ENCODE data around the gene RIMS1. TPM values are rescaled to one million over a fixed set of nuclear protein-coding genes. Genes with fewer than 3 reads are reported as not detected.

Gene RIMS1
- total RNA-seq, 4 donors from 2014 or later, result 0.54 to 5.0 TPM; not detected in 2

GRCh38 chr6:72080260-72080941 is 194.1 kb downstream of the RIMS1 start:
- Histone ChIP-seq H3K9me3 (no peaks in the 10 kb centered on the region), H3K36me3 (no peaks in the 10 kb centered on the region), H3K4me1 (no peaks in the 10 kb centered on the region), H3K27ac (no peak overlapping the region), H3K27me3 (no peaks in the 10 kb centered on the region), H3K4me3 (no peak overlapping the region)
- TF ChIP-seq POLR2A (IDR thresholded peaks at IDR 0.05) (no peak), CTCF (IDR thresholded peaks at IDR 0.05) (no peak)
- DNase-seq, result no peak

- TF ChIP-seq CTCF (IDR thresholded peaks at IDR 0.05) (no peak), POLR2A (IDR thresholded peaks at IDR 0.05) (no peak)
- no peak overlapping the region for H3K4me3 ChIP-seq
- no peak for DNase-seq
- no peaks in the 10 kb centered on the region for H3K36me3 ChIP-seq
- H3K27me3 ChIP-seq, result no peaks in the 10 kb centered on the region
- H3K9me3 ChIP-seq, result no peaks in the 10 kb centered on the region
- H3K4me1 ChIP-seq, result no peaks in the 10 kb centered on the region
- H3K27ac ChIP-seq, result no peak overlapping the region
These were observed 195.5 kb downstream of the RIMS1 start for GRCh38 chr6:72081871-72082270.

DNA sequence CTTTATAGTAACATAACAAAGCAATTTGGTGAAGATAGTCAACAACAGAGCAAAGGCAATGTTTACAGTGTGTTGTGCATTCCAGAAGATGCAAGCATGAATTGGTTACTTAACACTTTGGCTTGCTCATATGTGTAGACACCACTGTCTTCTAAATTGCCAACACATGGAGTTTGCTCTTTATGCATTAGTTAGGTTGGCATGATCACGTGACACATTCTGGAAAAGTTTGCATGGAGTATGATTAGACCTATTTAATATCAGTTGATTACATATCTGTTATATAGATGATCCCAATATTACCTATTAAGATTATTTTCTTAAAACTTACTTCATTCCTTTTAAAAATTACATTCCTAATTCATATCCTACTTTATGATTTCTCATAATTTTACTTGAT is 197.6 kb downstream of the RIMS1 start:
- H3K36me3 ChIP-seq, result no peaks in the 10 kb centered on the region
- no peak overlapping the region for H3K27ac ChIP-seq
- DNase-seq, result no peak
- no peaks in the 10 kb centered on the region for H3K27me3 ChIP-seq
- no peaks in the 10 kb centered on the region for H3K9me3 ChIP-seq
- no peak overlapping the region for H3K4me3 ChIP-seq
- no peaks in the 10 kb centered on the region for H3K4me1 ChIP-seq
- TF ChIP-seq CTCF (IDR thresholded peaks at IDR 0.05), result no peak
- TF ChIP-seq POLR2A (IDR thresholded peaks at IDR 0.05), result no peak

DNA sequence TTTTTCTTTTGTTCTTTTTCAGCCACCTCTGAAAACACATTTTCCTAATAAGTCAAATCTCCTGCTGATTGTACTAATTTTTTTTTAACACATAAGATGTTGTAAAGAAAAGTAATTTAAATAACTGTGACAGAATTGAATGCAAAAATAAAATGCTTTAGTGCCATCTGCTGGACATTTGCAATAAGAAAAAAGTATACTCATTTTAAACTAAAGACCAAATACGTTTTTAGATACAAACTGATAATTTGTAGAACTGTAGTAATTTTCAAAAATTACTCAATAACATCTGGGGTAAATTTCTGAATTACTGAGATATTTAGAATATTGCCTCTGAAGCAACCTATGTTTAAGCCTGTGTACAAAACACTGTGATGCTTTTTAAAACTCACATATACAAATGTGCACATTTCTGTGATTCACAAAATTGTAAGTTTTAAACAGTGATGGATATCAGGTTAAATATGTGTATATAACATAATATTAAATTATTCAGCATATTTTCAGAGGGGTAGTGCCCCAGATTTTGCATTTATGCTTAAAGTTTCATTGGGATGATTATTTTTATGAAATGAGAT is 198.7 kb downstream of the RIMS1 start:
- H3K27ac ChIP-seq, result no peak overlapping the region
- no peak overlapping the region for H3K4me3 ChIP-seq
- H3K36me3 ChIP-seq, result no peaks in the 10 kb centered on the region
- H3K4me1 ChIP-seq, result no peaks in the 10 kb centered on the region
- no peaks in the 10 kb centered on the region for H3K9me3 ChIP-seq
- TF ChIP-seq POLR2A (IDR thresholded peaks at IDR 0.05) (no peak), CTCF (IDR thresholded peaks at IDR 0.05) (peak in 4 of 6 experiments; percentile 37 to 44 (median 40))
- no peaks in the 10 kb centered on the region for H3K27me3 ChIP-seq
- no peak for DNase-seq

DNA sequence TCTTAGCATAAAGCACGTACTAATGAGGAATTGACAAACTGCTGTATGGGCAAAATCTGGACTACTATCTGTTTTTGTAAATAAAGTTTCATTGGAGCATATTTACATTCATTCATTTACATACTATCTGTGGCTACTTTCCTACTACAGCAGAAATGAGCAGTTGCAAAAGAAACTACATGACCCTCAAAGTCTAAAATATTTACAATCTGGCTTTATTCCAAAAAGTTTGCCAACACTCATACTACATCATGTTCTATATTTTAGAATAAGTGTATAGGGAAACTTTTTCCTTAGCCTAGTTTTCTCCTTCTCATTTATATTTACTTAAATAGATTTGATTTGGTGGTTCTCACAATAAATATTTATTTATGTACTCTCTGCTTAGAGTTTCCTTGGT is 208.2 kb downstream of the RIMS1 start:
- Histone ChIP-seq H3K27ac (no peak overlapping the region), H3K4me3 (no peak overlapping the region), H3K36me3 (no peaks in the 10 kb centered on the region), H3K9me3 (no peaks in the 10 kb centered on the region), H3K27me3 (no peaks in the 10 kb centered on the region), H3K4me1 (no peaks in the 10 kb centered on the region)
- DNase-seq, result no peak
- TF ChIP-seq CTCF (IDR thresholded peaks at IDR 0.05), result no peak
- TF ChIP-seq POLR2A (IDR thresholded peaks at IDR 0.05), result no peak
